GM23338 (cell line): ENCODE data around the gene EEF2.

ENCODE experiments used
- CTCF ChIP-seq, 2 experiments: fragments of 200-600 bp in 1 of 2; sonication (generic) in 1 of 2; conservative IDR thresholded peaks; 2 replicates each; pipeline versions ENCODE4 v1.5.1 to v1.6.1; 2016 to 2017; ENCODE audit warnings: antibody characterized with exemption in 2 of 2, low read depth in 2 of 2, mild to moderate bottlenecking in 2 of 2, moderate library complexity in 1 of 2
- EZH2phosphoT487 ChIP-seq: fragments of 200-600 bp; sonication (generic); IDR thresholded peaks from one replicate; pipeline ENCODE4 v1.8.1; 2018; ENCODE audit warnings: antibody characterized with exemption; ENCODE audit not compliant: unreplicated experiment
- REST ChIP-seq: IDR thresholded peaks from one replicate; pipeline ENCODE4 v1.6.1; 2018; ENCODE audit warnings: antibody characterized with exemption; ENCODE audit not compliant: unreplicated experiment

- no peak for TF ChIP-seq CTCF (conservative IDR thresholded peaks at IDR 0.05; ENCODE audit: low read depth in 2 of 2)
- no peak for TF ChIP-seq REST
- no peak for TF ChIP-seq EZH2phosphoT487
Observed at GRCh38 chr19:4030552-4030951, 45.3 kb upstream of the EEF2 start.
